ENCODE measurements around the gene EIF2AK2.

DNA sequence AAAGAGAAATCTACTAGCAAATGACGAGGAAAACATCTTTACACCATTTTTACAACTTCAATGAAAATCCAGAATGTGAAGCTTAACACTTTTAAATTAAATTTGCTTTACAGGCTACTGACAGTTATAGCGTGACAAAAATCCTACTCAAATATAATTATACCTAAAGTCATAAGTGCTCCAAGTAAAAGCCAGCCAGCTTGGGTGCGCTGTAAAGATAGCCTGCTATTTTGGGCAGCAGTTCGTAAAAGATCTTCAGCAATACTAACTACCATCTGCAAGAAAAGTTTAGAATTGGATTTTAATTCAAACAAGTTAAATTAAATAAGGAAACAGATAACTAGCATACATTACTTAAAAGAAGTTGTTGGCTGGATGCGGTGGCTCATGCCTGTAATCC lies 95.0 kb downstream of the EIF2AK2 start:
- TF ChIP-seq, protein P1, sequence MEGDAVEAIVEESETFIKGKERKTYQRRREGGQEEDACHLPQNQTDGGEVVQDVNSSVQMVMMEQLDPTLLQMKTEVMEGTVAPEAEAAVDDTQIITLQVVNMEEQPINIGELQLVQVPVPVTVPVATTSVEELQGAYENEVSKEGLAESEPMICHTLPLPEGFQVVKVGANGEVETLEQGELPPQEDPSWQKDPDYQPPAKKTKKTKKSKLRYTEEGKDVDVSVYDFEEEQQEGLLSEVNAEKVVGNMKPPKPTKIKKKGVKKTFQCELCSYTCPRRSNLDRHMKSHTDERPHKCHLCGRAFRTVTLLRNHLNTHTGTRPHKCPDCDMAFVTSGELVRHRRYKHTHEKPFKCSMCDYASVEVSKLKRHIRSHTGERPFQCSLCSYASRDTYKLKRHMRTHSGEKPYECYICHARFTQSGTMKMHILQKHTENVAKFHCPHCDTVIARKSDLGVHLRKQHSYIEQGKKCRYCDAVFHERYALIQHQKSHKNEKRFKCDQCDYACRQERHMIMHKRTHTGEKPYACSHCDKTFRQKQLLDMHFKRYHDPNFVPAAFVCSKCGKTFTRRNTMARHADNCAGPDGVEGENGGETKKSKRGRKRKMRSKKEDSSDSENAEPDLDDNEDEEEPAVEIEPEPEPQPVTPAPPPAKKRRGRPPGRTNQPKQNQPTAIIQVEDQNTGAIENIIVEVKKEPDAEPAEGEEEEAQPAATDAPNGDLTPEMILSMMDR (IDR thresholded peaks at IDR 0.05) = no peak
- TF ChIP-seq POLR2A (IDR thresholded peaks at IDR 0.05) = no peak

All from uterus (tissue), 2 donors.